BLaER1 (cell line): ENCODE measurements around the gene ZFAND3.

Experiments
- H3K27ac ChIP-seq: shearing (Covaris generic); formaldehyde crosslinking; 2 replicates; pipeline ENCODE4 v1.8.1; 2022
- H3K27me3 ChIP-seq: shearing (Covaris generic); formaldehyde crosslinking; 2 replicates; pipeline ENCODE4 v1.8.1; 2022
- H3K36me3 ChIP-seq: shearing (Covaris generic); formaldehyde crosslinking; 2 replicates; pipeline ENCODE4 v1.8.1; 2022
- H3K4me1 ChIP-seq: shearing (Covaris generic); formaldehyde crosslinking; 2 replicates; pipeline ENCODE4 v1.8.1; 2022
- H3K4me2 ChIP-seq: shearing (Covaris generic); formaldehyde crosslinking; 2 replicates; pipeline ENCODE4 v1.8.1; 2022
- H3K4me3 ChIP-seq: shearing (Covaris generic); formaldehyde crosslinking; 2 replicates; pipeline ENCODE4 v1.8.1; 2022
- H3K9ac ChIP-seq: shearing (Covaris generic); formaldehyde crosslinking; 2 replicates; pipeline ENCODE4 v1.8.1; 2022
- H3K9me3 ChIP-seq: shearing (Covaris generic); formaldehyde crosslinking; 2 replicates; pipeline ENCODE4 v1.8.1; 2022
- H4K20me1 ChIP-seq: shearing (Covaris generic); formaldehyde crosslinking; 2 replicates; pipeline ENCODE4 v1.8.1; 2022
- Cebpa-rat ChIP-seq: shearing (Covaris generic); IDR thresholded peaks from 2 replicates; pipeline ENCODE4 v1.8.1; 2022

ZFAND3 gene

DNA sequence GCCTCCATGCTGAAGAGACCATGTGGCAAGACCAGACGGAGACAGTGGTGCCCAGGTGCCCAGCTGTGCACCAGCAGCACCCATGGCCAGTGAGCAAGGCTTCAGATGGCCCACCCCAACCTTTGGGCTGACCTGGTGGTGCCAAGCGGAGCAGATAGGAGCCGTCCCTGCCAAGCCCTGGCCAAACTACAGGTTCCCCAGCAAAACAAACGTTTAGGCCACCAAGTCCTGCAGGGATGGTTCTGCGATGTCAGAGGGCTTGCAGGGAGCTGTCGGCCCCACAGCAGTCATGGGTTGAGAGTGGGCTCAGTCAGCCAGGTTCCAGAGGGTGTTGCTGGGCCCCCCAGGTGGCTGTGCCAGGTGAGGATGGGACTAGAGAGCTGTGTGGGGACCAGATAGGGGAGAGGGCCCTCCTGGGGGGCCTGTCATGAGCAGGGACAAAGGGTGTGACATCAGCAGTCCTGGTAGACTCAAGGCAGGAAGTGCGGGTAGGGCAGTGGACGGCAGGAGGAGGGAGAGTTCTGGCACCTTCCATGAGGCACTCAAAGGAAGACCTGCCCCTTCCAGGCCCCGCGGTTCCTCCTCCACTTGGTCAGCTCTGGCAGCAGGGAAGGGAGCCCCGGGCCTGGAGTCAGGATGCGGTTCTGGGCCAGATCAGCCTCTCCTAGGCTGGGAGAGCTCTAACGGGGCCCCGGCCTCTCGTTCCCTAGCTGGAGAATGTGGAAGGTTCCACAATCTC is 342.4 kb downstream of the ZFAND3 start:
- Histone ChIP-seq H3K4me3 (no peak overlapping the region), H3K36me3 (peaks cover 26% of the 10 kb centered on the region), H3K4me2 (no peak overlapping the region), H3K27me3 (no peaks in the 10 kb centered on the region), H3K9me3 (no peaks in the 10 kb centered on the region), H3K27ac (no peak overlapping the region), H3K9ac (no peak overlapping the region), H3K4me1 (no peaks in the 10 kb centered on the region), H4K20me1 (peaks cover 14% of the 10 kb centered on the region; the same call in 1 of the 2 replicates)
- TF ChIP-seq Cebpa-rat, result no peak

DNA sequence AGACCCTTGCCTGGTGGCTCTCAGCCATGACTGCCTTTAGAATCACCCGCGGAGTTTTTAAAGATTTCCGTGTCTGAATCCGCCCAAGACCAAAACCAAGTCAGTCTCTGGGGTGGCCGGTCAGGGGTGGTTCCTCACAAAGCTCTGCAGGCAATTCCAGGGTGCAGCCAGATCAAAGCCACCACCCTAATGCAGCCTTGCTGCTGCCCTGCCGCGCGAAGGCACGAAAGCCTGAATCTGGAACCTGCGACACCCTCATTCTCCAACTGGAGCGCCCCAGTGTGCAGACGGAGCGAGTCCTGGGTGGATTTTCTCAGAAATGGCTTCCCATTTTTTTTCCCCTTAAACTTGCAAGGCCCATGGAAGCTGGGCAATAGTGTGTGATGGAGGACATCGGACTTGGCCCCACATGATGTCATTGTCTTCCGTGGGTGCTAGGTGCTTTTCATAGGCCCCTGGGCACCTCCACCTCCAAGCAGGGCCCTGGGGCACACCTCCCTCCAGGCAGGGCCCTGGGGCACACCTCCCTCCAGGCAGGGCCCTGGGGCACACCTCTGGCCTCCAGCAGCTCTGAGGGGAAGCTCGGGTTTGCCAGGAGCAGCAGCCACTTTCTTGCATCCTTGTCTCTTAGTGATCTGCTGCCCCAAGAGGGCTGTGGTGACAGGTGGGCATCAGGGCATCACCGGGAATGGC is 343.1 kb downstream of the ZFAND3 start:
- no peaks in the 10 kb centered on the region for H3K27me3 ChIP-seq
- no peak overlapping the region for H3K4me3 ChIP-seq
- no peak overlapping the region for H3K27ac ChIP-seq
- no peak for TF ChIP-seq Cebpa-rat
- no peak overlapping the region for H3K4me2 ChIP-seq
- H3K36me3 ChIP-seq, result peaks cover 18% of the 10 kb centered on the region
- peaks cover 4% of the 10 kb centered on the region for H3K4me1 ChIP-seq
- H4K20me1 ChIP-seq, result peaks cover 14% of the 10 kb centered on the region; the same call in 1 of the 2 replicates
- no peak overlapping the region for H3K9ac ChIP-seq
- no peaks in the 10 kb centered on the region for H3K9me3 ChIP-seq

DNA sequence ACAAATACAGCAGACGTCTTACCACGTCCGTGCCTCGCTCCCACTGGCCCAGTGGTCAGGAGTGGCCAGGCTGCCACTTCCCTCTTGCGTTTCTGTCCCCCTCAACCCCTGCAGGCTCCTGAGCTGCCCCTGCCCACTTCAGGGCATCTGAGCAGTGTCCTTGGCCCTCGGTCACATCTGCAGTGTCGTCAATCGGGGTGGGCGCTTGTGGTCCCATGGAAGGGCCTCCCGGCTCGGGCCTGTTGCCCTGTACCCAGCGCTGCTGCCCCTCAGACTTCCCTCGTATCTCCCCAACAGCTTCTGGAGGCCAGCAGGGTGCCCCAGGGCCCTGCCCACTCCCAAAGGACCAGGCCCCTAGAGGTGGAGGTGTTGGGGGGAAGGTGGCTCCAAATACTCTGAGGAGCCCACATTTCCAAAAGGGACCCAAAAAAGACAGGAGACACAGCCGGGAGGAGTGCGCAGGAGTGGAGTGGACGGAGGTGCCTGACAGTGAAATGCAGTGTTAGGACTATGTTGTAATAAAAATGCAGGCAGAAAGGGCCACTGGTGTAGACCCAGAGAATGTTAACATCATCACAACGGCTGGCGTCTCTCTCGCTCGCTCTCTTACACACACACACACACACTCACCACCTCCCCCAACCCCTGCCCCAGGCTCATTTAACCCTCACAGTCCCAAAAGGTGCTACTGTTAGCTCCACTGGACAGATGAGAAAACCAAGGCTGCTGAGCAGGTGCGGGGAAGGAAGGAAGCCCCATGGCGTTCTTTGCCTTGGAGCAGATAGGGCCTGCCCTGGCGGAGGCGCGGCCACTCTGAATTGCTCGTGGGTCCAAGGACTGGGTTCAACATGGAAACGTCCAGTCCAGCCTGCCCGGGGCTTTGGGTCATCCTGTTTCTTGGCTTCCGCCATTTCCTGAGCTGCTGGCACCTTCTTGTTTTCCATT is 343.9 kb downstream of the ZFAND3 start:
- no peak overlapping the region for H3K9ac ChIP-seq
- H3K4me3 ChIP-seq, result no peak overlapping the region
- H4K20me1 ChIP-seq, result peaks cover 14% of the 10 kb centered on the region; the same call in 1 of the 2 replicates
- H3K4me2 ChIP-seq, result no peak overlapping the region
- no peak overlapping the region for H3K27ac ChIP-seq
- no peaks in the 10 kb centered on the region for H3K9me3 ChIP-seq
- TF ChIP-seq Cebpa-rat, result no peak
- no peaks in the 10 kb centered on the region for H3K27me3 ChIP-seq
- H3K4me1 ChIP-seq, result peaks cover 10% of the 10 kb centered on the region
- H3K36me3 ChIP-seq, result peaks cover 16% of the 10 kb centered on the region

DNA sequence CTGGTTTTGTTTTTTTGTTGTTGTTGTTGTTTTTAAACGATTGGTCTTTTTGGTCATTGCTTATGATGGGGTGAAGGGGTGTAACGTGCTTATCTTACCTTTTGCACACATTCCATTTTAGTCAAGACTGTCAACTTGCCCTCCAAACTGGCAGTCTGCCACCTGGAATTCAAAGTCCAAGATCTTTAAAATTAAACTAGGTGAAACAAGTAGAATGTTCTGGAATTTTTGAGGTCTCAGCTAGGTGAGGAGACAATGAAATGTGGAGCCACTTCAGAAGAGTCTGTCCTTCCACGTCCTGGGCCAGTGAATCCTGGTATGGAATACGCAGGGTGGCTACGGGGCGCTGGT is 344.6 kb downstream of the ZFAND3 start:
- Histone ChIP-seq H3K27me3 (no peaks in the 10 kb centered on the region), H4K20me1 (peaks cover 14% of the 10 kb centered on the region; the same call in 1 of the 2 replicates), H3K4me3 (no peak overlapping the region), H3K36me3 (peaks cover 16% of the 10 kb centered on the region), H3K4me2 (no peak overlapping the region), H3K9ac (no peak overlapping the region), H3K4me1 (peaks cover 10% of the 10 kb centered on the region), H3K27ac (no peak overlapping the region), H3K9me3 (no peaks in the 10 kb centered on the region)
- TF ChIP-seq Cebpa-rat, result no peak

DNA sequence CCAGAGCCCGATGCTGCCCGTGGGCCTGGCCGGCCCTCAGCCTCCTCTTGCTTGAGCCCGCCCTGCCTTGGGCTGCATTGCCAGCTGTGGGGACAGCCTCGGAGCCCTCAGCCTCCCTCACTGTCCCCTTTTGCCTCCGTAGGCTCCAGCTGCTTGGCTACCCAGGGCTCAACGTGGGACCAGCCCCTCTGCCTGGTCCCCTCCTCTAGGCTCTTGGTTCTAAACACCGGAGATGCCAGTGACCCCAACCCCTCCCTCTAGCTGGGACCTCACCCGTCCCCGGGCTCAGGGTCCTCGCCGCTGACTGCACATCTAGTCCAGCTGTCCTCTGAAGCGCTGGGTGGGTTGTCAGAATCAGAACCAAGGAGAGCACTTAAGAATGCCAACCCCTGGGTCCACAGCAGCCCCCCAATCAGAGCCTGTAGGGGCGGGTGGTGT is 345.2 kb downstream of the ZFAND3 start:
- Histone ChIP-seq H3K4me2 (no peak overlapping the region), H3K27me3 (no peaks in the 10 kb centered on the region), H3K9me3 (no peaks in the 10 kb centered on the region), H3K9ac (no peak overlapping the region), H4K20me1 (peaks cover 14% of the 10 kb centered on the region; the same call in 1 of the 2 replicates), H3K4me3 (no peak overlapping the region), H3K4me1 (peaks cover 10% of the 10 kb centered on the region), H3K27ac (no peak overlapping the region), H3K36me3 (peaks cover 12% of the 10 kb centered on the region)
- no peak for TF ChIP-seq Cebpa-rat

DNA sequence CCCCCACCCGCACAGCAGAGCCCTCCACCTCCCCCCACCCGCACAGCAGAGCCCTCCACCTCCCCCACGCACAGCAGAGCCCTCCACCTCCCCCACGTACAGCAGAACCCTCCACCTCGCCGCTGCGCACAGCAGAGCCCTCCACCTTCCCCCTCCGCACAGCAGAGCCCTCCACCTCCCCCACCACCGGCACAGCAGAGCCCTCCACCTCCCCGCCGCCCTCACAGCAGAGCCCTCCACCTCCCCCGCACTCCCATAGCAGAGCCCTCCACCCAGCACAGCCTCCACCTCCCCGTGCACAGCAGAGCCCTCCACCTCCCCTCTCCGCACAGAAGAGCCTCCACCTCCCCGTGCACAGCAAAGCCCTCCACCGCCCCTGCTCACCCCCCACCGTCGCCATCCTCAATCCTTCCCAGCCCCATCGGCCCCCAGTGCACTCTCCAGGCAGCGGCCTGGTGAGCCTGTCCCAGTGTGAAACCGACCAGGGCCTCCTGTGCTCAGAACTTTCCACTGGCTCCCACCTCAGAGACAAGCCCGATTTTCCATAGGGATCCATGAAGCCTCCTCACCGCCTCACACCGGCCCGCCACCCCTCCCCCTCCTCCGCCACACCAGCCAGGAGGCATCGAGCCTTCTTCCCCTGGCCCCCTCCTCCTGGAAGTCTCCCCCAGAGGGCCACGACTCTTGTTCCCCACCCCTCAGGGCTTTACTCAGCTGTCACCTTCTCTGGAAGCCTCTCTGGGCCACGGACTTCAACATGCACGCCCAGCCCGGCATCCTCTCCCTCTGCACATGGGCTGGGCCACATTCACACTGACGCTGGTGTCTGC is 347.1 kb downstream of the ZFAND3 start:
- 0 out of 2 replicates have a peak, but pooled peaks cover 8% of the 10 kb centered on the region for H4K20me1 ChIP-seq
- no peak overlapping the region for H3K9ac ChIP-seq
- H3K27me3 ChIP-seq, result no peaks in the 10 kb centered on the region
- no peaks in the 10 kb centered on the region for H3K36me3 ChIP-seq
- H3K27ac ChIP-seq, result no peak overlapping the region
- H3K9me3 ChIP-seq, result no peaks in the 10 kb centered on the region
- peaks cover 10% of the 10 kb centered on the region for H3K4me1 ChIP-seq
- no peak for TF ChIP-seq Cebpa-rat
- H3K4me2 ChIP-seq, result no peak overlapping the region
- no peak overlapping the region for H3K4me3 ChIP-seq

DNA sequence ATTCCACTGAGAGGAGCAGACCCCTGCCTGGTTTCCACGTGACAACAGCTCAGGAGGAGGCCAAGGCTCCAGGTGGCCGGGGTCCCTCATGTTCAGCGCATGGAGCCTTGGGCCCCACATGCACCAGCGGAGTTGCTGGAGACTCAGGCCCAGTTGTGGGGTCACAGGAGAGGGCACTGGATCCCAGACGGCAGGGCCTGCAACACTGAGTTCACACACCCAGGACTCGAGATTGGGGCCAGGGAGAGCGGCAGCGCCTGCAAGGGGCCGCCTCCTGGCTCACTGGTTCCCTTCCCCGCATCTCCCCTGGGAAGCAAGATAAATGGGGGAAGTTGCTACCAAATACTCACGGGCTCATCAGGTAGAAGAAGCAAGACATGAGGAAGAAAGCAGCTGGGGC is 348.1 kb downstream of the ZFAND3 start:
- H3K4me3 ChIP-seq, result no peak overlapping the region
- no peaks in the 10 kb centered on the region for H3K9me3 ChIP-seq
- H3K4me2 ChIP-seq, result peak overlapping the region; percentile 53
- no peaks in the 10 kb centered on the region for H4K20me1 ChIP-seq
- H3K27ac ChIP-seq, result 0 out of 2 replicates have a peak overlapping the region, but pooled peaks have one; percentile 26
- H3K9ac ChIP-seq, result no peak overlapping the region
- no peaks in the 10 kb centered on the region for H3K27me3 ChIP-seq
- H3K36me3 ChIP-seq, result no peaks in the 10 kb centered on the region
- H3K4me1 ChIP-seq, result peaks cover 10% of the 10 kb centered on the region
- no peak for TF ChIP-seq Cebpa-rat

DNA sequence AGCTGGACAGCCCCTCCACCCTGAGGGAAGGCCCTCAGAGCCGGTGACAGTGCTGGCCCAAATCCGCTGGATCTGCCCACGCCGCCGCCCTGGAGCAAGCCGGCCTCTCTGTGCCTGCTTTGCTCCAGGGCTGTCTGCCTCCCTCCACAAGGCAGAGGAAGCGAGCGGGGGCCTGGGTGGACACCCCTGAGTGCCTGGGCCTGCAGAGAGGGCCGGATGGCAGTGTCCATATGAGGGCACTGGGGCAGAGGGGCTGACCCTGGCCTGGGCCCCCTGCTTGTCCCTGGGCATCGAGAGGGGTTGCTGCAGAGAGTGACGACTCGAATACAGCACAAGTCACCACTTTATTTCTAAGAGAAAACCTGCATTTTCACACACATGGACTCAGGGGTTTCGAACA is 348.6 kb downstream of the ZFAND3 start:
- Histone ChIP-seq H3K4me2 (peak overlapping the region; percentile 53), H3K4me1 (peaks cover 10% of the 10 kb centered on the region), H3K27ac (peak overlapping the region; percentile 26; the same call in 1 of the 2 replicates), H3K9me3 (no peaks in the 10 kb centered on the region), H3K4me3 (no peak overlapping the region), H3K36me3 (peaks cover 4% of the 10 kb centered on the region; the same call in 1 of the 2 replicates), H4K20me1 (no peaks in the 10 kb centered on the region), H3K27me3 (no peaks in the 10 kb centered on the region), H3K9ac (no peak overlapping the region)
- no peak for TF ChIP-seq Cebpa-rat

DNA sequence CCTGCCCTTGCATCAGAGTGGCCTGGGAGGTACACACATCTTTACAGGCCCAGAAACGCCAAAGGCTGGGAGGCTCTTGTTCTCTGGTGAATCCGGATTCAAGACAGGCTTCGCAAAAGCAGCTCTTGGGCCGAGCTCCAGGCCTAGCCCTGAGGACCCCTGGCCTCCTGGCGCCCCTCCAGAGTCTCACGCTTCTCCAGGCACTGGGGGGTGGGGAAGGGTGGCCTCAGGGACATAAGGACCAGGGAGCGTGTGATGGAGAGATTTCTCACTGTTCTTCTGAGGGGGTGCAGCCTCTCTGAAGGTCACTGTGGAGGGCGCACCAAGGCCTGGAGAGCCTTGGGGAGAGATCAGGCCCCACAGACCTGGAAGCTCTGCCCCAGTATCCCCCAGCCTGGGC is 349.2 kb downstream of the ZFAND3 start:
- Histone ChIP-seq H3K4me2 (no peak overlapping the region), H4K20me1 (no peaks in the 10 kb centered on the region), H3K4me1 (peaks cover 10% of the 10 kb centered on the region), H3K9ac (no peak overlapping the region), H3K36me3 (peaks cover 4% of the 10 kb centered on the region; the same call in 1 of the 2 replicates), H3K4me3 (no peak overlapping the region), H3K9me3 (no peaks in the 10 kb centered on the region), H3K27ac (0 out of 2 replicates have a peak overlapping the region, but pooled peaks have one; percentile 3), H3K27me3 (no peaks in the 10 kb centered on the region)
- no peak for TF ChIP-seq Cebpa-rat
